Measurements from ENCODE around the gene PLIN4.

Gene PLIN4

DNA sequence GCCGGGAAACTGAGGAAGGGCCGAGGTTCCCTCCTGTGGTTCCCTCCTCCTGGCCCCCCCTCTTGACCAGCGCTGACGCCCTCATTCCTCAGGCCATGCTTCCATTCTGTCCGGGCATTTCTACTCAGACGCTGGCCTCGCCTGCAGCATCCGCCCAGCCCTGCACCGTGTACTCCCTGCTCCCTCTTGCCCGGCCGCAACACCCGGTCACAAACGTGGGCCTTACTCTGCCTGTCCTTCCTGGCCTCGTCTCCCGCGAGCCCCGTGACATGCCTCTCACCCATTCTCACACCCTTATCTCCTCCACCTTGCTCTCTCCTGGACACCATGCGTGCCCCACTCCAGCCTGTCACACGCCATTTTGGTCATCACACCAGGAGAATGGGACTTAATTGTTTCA lies 34.9 kb downstream of the PLIN4 start:
- DNase-seq = no peak

DNA sequence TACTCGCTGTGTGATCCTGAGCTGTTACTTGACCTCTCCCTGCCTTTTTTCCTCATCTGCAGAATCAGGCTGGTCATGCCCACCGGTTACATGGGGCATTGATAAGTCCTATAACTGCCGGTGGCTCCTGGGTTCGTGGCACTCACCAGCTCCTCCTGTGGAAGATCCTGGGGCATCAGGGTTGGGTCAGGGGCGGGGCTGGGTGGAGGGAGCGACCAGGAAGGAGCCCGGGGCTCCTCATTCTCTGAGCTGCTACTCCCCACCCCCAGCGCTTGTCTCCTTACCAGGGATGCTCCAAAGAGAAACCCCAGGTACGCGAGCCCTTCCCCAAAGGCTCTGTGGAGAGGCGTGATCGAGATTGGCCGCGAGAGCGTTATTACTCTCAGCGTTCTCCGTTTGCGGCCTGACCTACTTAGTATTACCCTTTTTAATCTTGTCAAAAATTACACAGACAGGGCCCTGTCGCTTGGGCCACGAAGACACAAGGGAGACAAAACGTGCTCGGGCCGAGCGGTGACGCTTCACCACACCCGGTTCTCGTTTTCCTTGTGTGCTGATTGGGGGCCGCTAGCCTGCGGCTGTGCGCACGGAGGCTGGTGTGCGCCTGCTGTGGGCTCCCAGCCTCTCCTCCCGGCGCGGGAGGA lies 35.4 kb downstream of the PLIN4 start:
- no peak for DNase-seq

DNA sequence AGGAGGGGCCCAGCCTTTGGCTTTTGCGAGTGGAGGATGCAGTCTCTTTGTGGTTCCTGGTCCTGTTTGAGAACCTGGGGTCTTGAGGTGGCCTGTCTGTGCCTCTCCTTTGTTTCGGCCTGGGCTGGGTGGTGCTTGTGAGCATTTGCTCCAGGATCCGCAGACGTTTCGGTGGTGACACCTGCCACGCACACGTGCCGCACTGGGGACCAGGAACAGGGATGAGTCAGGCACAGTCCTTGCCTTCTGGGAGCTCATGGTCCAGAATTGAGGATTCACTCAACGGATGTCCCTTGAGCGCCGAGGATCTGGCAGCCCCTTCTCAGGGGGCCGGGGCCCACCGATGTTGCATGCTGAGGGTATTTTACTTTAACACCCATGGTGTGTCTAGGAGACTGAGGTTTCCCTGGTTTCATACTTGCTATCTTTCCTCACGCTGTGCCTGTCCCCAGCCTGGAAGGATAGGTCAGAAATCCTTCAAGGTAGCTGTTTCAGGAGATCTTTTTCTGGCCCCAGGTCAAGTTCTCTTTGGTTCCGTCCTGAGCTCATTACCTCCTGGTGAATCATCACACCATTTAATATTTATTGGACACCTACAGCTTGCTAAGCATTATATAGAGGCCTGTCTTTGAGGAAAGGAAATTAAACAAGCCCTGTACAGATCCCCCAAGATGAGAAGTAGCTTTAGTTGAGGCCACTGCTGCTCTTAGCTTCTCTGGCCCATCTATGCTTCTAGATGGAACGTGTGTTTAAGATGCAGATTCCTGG lies 41.1 kb downstream of the PLIN4 start:
- no peak for DNase-seq

DNA sequence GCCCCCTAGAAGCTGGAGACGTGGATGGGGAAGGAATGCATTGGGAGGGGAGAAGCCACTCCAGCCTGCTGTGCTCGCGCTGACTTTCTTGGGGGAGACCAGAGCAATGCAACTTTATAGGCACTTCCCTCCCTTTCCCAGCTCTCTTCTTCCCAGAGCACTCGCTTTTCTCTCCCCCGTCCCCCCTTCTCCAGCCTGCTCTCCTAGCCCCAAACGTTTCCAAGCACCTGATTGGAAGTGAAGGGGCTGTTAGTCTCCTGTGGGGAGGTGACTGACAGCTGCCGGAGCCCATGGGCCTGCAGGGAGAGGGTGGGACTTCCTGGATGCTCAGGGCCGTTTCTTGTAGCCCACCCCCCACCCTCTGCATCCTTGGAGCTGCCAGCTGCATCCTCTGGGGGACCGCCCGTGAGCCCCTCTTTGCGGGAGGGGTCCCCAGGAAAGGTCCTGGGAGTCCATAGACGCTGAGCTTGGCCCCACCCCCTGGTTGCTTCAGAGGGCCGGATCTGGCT lies 43.7 kb downstream of the PLIN4 start:
- DNase-seq = no peak

DNA sequence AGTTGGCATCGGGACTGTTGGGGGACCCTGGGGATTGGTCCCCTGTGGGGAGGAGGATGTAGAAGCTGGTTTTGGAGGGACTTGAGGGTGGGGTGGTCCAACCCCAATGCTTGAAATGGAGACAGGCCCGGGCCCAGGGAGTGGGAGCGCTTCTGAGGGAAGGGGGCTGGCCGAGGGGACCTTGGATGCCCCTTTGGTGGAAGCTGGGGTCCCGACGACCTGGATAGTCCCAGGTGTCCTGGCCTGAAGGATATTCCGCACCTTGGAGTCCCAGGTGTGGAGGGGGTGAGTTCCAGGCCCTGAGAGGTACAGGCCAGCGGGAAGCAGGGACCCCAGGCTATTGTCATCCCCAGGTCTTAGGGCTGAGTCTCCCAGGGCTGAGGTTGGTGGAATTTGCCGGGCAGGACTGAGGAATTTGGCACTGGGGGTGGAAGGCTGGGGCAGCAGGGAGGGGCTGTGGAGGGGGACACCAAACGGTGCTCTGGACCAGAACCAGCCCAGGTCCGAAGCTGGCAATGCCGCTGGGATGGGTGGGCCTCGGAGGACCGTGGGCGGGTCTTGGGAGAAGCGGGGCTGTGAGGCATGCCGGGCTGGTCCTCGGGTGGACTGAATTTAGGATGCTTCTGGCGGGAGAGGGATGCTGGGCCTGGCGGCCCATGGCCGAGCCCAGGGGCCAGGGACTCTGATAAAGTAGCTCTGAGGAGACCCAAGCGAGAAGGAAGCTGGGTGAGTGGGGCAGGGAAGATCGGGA lies 44.3 kb downstream of the PLIN4 start:
- no peak for DNase-seq

DNA sequence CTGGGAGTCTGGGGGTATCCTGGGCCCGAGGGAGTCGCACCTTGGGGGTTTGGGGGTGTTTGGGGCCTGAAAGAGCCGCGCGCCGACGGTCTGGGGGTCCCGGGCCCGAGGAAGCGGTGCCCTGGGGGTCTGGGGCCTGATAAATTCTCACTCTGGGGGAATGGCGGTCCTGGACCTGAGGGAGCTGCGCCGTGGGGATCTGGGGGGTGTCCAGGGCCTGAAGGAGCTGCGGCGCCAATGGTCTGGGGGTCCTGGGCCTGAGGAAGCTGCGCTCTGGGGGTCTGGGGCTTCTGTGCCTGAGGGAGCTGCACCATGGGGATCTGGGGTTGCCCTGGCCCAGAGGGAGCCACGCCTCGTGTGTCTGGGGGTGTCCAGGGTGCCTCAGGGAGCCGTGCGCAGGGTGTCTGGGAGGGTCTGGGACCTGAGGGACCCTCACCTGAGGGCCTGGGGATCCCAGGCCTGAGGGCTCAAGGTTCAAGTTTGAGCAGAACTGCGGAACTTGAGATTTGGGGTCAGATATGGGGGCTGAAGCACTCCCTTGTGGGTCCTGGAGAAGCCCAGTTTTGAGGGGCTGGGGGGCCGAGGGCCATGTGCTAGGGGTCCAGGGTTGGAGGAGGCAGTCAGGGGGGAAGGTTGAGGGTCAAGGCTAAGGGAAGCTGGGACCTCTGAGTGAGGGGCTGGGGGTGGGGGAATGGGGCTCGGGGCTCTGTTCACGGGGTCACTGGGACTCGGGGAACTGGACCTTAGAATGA lies 45.1 kb downstream of the PLIN4 start:
- DNase-seq = no peak

DNA sequence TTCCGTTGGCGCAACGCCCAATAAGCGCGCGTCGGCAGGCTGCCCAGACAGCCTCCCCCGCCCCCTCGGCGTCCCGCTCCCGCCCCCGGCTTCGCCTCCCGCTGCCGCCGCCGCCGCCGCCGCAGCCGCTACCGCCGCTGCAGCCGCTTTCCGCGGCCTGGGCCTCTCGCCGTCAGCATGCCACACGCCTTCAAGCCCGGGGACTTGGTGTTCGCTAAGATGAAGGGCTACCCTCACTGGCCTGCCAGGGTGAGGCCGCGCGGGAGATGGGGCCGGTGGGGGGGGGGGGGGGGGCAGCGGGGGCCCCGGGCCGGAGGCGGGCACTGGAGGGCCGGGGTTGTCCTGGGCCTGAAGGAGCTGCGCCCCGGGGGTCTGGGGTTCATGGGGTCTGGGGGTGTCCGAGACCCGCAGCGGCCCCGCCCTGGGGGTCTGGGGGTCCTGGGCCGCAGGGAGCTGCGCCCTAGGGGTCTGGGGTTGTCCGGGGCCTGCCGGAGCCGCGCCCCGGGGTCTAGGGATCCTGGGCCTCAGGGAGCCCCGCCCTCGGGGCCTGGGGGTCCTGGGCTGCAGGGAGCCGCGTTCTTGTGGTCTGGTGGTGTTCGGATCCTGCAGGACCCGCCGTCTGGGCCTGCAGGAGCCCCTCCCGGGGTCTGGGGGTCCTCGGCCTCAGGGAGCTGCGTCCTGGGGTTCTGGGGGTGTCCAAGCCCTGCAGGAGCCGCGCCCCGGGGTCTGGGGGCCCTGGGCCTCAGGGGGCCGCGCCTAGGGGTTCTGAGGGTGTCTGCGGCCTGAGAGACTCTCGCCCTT lies 45.9 kb downstream of the PLIN4 start, which contains the start of gene HDGFL2:
Gene HDGFL2 (plus strand): TSS at position 124 of the 801 bp plus-strand sequence. CDS start 54 bp downstream, at position 178.
- DNase-seq = peak; percentile 93

DNA sequence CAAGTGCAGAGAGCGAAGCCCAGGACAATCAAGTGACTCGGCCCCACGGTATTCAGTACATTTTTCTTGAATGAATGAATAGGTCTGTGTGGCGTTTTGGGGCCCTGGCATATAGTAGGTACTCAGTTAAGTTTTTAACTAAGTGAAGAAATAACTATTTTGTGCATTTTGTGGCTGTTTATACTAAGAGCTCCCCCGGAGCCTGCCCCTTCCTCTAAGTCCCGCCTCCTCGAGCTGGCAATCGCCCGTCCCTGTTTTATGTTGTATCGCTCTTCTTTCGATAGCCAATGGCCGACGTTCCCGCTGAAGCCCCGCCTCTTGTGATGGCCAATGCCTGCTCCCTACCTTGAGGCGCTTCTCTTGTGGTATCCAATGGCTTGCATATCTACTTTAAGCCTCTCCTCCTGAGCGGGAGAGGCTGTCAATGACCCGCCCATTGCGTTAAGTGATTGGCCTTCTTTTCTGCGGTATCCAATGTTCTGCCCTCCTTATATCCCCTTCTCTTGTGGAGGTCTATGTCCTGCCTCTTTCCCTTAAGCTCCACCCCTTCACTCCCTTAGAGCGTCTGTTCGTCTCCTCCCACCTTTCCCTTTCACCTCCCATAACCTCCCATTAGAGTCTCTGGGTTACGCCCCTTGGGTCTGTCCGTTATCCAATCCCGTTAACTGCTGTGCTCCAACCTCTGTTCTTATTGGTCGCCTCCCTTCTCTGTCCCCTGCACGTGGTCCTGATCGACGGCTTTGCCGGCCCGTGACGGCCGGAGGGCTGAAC lies 46.7 kb downstream of the PLIN4 start:
- DNase-seq = peak; percentile 92

DNA sequence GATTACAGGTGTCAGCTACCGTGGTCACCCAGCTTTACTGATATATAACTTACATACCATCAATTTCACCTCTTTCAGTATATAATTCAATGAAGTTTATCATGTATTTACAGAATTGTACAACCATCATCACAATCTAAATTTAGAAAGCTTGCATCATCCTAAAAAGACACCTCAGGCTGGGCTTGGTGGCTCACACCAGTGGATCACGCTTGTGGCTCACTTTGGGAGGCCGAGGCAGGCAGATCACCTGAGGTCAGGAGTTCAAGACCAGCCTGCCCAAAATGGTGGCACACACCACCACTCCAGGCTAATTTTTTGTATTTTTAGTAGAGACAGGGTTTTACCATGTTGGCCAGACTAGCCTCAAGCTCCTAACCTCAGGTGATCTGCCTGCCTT lies 50.5 kb downstream of the PLIN4 start:
- no peak for DNase-seq

DNA sequence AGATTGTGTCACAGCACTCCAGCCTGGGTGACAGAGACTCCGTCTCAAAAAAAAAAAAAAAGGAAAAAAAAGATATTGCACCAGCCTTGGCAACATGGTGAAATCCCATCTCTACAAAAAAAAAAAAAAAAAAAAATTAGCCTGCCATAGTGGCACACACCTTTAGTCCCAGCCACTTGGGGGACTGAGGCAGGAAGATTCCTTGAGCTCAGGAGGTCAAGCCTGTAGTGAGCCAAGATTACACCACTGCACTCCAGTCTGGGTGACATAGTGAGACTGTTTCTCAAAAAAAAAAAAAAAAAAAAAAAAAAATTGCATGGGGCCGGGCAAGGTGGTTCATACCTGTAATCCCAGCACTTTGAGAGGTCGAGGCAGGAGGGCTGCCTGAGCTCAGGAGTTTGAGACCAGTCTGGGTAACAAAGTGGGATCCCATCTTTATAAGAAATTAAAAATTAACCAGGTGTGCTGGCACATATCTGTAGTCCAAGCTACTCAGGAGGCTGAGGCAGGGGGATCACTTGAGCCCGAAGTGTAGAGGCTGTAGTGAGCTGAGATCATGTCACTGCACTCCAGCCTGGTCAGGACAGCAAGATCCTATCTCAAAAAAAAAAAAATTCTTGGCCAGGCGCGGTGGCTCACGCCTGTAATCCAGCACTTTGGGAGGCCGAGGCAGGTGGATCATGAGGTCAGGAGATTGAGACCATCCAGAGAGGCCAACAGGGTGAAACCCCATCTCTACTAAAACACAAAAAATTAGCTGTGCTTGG lies 53.3 kb downstream of the PLIN4 start:
- no peak for DNase-seq

DNA sequence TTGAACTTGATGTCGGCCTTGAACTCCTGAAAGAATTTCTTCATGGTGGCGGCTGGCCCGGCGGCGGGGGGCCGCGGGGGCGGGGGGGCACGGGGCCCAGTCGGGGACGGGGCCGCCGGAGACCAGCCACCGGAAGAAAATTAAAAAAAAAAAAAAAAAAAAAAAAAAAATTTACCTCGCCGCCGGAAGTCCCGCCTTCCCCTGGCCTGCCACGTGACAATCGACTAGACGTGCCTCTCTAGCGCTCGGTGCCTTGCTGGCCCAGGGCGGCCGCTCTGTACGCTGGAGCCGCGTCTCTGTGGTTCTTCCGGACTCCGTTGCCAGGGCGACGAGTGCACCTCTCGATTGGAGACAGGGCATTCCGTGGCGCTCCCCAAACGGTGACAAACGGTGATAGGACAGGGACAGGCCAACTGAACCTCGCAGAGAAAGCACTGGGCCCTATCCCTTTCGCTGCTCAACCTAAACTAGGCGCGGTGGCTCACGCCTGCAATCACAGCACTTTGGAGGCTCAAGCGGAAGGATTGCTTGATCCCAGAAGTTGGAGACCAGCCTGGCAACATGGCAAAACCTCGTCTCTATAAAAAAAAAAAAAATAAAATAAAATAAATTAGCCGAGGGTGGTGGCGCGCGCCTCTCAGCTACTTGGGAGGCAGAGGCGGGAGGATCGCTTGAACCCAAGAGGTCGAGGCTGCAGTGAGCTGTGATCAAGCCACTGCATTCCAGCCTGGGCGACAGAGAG lies 60.5 kb downstream of the PLIN4 start, which contains the start of gene UBXN6:
Gene UBXN6 (minus strand): TSS at position 141 of the 742 bp plus-strand sequence. CDS start 97 bp downstream, at position 44.
- DNase-seq = peak; percentile 97

DNA sequence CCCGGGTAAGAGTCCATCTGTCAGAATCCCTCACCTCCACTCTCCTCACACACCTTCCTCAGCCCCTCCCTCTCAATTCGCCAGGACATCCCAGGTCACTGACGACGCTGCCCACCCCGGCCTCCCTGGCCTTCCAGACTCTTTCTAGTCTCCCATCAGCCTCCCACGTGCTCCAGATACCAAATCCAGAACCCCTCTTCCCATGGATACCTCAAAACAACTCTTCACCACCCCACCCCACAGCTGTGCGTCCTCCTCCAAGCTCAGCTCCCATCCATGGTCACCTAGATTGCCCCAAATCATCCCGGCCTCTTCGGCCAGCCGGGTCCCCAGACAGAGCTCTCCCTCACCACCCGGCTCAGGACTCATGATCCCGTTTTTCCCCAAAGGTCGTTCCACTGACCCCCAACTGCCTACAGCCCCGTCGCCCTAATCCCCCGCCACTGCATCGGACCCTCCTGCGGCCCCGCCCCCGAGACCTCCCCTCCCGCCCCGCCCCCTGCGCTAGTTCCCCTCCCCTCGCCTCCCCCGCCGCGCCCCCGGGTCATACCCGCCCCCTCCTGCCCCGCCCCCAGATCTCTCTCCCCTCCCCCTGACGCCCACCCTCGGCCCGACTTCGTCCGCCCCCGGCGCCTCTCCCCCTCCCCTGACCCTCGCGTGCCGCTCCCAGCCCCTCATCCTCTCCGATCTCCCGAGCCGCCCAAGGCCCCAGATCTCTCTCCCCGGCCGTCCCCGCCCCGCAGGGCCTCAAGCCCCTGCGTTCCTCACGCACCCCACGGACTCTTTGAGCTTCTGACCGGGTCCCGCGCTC lies 61.2 kb downstream of the PLIN4 start:
- no peak for DNase-seq

DNA sequence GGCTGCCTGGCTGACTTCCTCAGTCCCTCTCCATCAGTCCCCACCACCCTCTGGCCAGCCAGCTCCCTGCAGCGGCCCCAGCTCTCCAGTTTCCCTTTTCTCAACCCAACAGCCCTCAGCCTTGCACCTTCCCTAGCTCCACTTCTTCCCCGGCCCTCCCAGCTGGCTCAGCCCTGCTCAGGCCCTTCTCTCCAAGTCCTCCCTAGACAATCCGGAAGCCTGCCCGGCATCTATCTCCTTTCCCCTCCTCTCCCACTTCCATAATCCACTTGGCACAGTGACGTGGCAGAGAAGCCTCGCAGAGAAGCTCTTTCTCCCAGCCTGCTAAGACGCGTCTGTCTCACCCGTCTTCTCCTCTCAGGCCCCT lies 61.8 kb downstream of the PLIN4 start:
- DNase-seq = no peak

DNA sequence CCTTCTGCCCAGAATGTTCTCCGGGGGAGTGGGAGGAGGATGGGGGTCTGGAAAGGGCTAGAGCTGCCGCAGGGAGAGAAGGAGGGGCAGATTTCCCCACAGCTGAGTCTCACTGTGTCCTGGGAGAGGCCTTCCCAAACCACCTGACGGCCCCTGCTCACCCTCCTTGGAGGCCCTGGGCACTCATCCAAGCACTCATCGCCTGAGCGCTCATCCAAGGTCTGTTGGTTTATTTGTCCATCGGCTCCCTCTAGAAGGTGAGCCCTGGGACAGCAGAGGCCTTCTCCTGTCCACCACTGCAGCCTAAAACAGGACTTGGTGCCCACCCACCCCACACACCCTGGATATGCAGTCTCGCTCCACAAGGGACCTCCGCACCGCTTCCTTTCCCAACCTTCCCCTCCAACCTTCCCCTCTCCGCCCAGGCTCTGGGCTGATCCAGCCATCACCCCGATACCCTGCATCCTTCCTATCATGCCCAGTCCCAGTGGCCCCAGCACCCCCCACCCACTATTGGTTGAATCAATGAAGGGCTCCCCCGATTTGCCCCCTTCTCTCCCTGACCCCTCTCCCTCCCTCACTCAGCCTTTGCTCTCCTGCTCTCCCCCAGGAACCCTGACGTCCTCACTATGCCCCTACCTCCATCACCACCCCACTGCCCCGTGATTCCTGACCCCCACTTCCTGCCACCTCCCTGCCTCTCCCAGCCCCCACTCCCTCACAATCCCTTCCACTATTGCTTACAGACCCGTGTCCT lies 62.4 kb downstream of the PLIN4 start:
- DNase-seq = no peak

DNA sequence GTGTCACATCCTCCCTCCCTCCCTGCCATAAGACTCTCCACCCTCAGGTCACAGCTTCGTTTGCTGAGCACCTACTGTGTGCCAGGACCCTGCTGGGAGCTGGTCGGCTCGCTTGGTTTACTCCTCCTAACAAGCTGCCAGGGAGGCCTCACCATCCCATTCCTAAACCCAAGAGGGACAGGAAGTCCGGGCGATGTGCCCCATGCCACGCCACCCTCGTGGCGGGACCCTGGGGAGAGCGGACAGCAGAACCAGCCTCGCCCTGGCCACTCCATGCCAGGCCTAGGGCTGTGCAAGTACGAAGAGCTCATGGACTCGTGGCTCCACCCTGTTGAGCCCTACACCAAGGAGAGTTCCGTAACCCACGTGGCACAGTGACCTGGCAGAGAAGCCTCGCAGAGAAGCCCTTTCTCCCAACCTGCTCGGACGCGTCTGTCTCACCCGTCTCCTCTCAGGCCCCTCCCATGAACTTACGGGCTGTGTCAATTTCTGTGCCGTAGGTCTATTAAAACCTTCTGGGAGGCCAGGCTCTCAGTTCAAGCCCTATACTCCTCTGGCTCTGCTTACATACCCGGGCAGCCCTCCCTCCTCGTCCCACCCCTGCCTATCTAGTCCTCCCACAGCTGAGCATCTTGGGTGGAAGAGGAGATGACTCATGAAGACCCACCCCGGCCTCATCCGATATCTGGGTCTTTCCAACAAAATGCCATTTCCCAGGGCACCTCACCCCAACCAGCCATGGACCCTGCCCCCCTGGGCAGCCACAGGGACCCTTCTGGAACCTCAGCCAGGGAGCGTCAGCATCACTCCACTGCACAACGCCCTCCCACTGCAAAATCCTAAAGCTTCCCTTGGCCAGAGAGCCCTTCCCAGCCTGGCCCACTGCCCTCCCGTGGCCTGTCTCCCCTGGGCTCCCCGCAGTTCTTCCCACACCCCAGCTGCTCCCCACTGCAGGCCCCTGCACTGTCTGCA lies 63.3 kb downstream of the PLIN4 start:
- no peak for DNase-seq

Measured in activated T-cell treated with anti-CD3 and anti-CD28 coated beads, Interleukin-2, amount 50 U/mL, for 1 hour (primary cell).